Measurements from ENCODE around the gene GPS2.

GPS2 gene

DNA sequence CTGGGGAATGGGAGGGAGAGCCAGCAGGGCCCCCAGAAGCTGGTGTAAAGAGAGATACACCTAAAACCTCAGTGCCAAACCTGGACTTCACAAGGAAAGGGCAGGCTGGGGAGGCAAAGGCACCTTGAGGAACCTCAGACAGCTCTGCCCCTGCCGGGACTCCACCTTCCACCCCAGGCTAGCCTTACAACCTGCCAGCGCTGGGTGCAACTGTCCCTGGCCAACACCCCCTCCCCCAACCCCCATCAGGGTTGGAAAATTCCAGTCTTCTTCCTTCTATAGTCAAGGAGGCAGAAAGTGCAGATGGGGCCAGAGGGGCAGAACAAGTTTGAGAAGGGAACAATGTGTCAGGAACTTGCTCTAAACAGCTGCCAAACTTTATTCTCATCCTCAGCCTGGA lies 23.0 kb downstream of the GPS2 start:
- DNase-seq = no peak

DNA sequence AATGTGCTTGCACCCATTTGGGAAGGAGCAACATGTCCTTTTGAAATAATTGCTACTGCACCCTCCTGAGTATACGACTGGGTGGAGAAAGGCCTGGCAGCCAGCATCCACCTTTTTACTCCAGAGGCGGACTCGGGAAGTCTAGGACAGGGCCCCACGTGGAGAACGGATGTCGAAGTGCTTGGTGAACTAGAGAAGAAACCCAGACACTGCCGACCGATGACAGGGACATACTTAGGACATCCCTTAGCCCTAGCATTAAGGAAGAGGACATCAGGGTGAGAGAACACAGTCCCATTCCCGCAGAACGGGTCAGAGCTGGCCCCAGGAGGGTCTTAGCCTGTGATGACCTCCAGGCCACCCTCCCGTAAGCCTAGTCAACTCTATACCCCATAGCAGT lies 24.5 kb downstream of the GPS2 start:
- DNase-seq = no peak

DNA sequence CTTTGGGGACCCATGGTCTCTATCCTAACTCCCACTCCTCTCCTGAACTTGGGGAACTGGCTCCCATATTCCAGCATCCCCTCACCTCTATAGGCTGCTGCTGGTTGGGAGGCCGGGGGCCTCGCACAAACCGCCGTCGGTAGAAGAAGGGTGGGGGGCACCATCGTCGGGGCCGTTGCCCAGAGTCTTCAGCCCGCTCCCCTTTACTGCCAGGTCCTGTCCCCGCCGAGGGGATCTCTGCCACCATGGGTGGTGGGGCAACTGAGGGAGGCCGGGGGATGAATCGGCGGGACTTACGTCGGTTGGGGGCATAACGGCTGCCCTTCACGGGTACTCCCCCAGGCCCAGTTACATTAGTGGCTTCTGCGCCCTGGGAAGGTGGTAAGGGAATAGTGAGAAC lies 25.0 kb downstream of the GPS2 start:
- DNase-seq = no peak

DNA sequence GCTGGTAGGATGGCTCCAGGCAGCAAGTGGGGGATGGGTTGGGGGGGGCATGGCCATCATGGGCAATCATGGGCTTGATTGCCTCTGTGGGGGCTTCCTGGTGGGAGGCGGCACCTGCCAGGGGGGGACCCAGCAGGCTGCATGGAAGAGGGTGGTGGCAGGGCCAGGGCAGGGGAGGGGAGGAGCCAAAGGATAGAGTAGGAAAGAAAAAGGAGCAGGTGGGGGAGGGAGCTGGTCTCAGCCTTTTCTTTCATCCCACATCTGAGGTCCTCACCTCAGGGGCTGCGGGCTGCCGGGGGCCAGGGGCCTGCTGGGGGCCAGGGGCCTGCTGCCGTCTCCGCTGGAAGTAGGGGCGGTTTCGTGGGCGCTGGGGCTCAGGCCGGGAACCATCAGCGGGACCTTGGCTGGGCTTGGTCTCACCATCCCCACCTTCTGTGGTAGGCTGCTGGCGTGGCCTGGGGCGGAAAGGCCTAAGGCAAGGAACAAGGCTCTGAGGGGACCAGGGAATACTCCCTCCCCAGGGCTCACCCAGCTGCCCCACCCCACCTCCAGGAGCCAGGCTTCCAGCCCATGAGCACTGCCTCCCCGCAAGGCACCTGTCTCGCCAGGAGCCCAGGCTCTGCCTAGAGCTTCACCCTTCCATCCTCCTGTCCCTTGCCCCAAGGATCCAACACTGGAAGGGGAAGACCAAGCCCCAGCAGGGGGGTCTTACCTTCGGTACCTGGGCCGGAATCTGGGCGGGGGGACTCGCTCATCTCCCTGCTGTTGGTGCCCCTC lies 25.7 kb downstream of the GPS2 start:
- DNase-seq = no peak

DNA sequence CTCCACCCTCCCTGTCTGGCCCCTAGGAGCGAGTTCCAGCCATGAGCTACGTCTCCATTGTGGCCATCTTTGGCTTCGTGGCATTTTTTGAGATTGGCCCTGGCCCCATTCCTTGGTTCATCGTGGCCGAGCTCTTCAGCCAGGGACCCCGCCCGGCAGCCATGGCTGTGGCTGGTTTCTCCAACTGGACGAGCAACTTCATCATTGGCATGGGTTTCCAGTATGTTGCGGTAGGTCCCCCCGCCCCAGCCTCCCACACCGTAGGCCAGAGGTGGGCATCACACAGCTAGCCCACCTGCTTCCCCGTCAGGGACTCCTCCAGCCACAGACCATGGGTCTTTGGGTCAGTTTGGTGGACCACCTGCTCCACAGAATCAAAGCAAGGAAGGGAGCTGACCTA lies 29.5 kb downstream of the GPS2 start:
- DNase-seq = no peak

DNA sequence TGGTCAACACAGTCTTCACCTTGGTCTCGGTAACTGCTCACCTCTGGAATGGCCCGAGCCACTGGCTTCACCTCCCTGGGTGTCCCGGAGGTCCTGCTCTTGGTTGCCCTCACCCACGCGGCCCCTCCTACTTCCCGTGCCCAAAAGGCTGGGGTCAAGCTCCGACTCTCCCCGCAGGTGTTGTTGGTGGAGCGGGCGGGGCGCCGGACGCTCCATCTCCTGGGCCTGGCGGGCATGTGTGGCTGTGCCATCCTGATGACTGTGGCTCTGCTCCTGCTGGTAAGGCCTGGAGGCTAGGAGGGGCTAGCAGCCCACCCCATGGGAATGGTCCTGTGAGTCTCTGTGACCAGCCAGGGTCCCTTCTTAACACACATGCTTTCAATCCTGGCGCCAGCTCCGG lies 30.2 kb downstream of the GPS2 start:
- DNase-seq = no peak

DNA sequence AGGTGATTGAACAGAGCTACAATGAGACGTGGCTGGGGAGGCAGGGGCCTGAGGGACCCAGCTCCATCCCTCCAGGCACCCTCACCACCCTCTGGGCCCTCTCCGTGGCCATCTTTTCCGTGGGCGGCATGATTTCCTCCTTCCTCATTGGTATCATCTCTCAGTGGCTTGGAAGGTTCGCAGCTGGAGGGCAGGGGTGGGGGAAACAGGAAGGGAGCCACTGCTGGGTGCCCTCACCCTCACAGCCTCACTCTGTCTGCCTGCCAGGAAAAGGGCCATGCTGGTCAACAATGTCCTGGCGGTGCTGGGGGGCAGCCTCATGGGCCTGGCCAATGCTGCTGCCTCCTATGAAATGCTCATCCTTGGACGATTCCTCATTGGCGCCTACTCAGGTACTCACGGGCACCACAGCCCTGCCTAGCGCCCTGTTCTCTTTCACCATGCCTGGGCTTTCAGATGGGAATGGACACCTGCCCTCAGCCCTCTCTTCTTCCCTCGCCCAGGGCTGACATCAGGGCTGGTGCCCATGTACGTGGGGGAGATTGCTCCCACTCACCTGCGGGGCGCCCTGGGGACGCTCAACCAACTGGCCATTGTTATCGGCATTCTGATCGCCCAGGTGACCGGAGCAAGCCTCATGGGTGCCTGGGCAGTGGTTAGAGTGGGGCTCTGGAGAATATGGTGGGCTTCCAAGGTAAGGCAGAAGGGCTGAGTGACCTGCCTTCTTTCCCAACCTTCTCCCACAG lies 31.5 kb downstream of the GPS2 start:
- DNase-seq = peak; percentile 30

DNA sequence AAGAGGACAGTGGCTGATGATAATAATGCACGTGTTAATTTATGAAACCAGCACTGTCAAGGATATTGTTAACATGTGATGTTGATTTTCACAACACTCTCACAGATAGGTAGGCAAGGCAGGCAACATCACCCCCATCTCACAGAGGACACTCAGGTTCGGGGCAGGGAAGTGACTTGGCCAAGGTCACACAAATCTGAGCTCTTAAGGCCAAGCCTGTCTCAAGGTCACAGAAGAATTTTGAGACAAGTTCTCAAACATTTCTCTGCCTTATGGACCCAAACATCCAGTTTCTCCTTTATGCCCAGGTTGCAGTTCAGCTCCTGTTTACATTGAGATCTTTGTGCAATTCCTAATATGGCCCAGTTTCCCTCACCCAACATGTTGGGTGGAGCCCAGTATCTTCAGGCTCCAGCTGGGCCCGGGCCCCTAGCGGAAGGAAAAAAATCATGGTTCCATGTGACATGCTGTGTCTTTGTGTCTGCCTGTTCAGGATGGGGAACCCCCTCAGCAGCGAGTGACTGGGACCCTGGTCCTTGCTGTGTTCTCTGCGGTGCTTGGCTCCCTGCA lies 32.3 kb downstream of the GPS2 start:
- DNase-seq = peak; percentile 22

DNA sequence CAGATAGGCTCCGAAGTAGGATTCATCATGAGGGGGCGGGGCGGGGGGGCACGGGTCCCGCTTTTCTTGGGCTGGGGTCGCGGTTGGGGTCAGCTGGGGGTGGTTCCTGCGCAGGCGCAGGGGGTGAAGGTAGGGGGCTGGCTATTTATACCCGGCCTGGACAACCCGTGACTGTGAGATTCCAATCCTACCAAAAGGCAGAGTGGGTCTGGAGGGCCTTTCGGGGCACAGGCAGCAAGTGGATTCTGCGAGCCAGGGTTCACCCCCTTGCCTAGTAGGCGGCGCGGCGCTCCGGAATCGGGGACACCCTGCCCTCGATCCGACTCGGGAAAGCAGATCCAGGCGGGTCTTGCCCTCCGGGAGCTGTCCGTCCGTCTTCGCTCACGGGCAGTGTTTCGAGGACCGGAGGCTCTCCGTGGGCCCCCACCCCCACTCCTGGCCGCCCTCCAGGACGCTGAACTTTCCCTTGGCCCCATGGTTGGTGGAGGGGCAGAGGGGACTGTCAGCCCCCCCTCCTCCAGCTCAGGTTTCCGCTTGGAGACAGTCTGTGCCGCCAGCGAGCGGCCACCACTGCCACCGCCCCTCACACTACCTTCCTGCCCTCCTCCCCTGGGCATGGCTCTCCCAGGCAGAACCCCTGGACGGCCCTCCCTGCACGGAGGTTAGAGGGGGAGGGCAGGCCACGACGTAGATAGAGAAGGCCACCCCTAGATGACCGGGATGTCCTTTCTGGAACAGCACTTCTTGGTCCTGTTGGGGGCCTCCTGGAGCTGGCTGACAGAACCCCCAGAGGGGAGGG lies 33.0 kb downstream of the GPS2 start:
- no peak for DNase-seq

DNA sequence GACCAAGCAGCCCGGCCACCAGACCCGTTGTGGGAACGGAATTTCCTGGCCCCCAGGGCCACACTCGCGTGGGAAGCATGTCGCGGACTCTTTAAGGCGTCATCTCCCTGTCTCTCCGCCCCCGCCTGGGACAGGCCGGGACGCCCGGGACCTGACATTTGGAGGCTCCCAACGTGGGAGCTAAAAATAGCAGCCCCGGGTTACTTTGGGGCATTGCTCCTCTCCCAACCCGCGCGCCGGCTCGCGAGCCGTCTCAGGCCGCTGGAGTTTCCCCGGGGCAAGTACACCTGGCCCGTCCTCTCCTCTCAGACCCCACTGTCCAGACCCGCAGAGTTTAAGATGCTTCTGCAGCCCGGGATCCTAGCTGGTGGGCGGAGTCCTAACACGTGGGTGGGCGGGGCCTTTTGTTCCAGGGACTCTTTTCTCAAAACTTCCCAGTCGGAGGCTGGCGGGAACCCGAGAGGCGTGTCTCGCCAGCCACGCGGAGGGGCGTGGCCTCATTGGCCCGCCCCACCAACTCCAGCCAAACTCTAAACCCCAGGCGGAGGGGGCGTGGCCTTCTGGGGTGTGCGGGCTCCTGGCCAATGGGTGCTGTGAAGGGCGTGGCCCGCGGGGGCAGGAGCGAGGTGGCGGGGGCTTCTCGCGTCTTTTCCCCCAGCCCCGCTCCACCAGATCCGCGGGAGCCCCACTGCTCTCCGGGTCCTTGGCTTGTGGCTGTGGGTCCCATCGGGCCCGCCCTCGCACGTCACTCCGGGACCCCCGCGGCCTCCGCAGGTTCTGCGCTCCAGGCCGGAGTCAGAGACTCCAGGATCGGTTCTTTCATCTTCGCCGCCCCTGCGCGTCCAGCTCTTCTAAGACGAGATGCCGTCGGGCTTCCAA lies 33.8 kb downstream of the GPS2 start, which contains the start of gene SLC2A4:
Gene SLC2A4 (plus strand): TSS at position 645 of the 879 bp plus-strand sequence. CDS start 217 bp downstream, at position 862.
- DNase-seq = peak; percentile 99

DNA sequence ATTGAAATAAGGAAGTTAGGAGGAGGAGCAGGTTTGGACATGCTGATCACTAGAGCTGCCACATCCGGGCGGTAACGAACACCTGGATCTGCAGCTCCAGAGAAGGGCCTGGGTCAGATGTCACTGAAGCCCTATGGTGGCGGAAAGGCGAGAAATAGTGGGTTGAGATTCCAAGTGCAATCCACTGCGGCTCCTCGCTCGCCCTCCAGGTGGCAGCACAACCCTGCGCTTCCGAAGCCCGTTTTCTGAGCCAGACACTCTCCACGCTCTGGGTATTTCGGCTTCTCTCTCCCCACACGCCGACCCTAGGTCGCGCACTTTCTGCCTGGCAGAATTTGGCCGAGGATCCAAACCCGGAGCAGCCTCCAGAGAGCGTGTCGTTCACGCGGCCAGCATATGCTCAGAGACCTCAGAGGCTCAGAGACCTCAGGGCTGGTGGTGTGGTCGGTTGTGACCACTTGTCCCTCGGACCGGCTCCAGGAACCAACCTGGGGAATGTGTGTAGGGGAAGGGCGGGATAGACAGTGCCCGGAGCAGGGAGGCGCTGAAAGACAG lies 34.6 kb downstream of the GPS2 start:
- peak; percentile 90 for DNase-seq

DNA sequence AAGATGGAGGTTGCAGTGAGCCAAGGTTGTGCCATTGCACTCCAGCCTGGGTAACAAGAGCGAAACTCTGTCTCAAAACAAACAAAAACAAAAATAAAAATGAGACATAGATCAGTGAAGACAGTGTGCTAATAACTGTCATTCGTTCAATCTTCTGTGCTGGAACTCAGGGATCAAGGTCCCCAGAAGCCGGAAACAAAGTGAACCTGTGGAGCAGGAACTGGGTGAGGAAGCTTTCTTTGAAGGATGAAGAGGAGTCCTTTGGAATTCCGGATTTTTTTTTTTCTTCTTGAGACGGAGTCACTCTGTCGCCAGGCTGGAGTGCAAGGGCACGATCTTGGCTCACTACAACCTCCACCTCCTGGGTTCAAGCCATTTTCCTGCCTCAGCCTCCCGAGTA lies 35.7 kb downstream of the GPS2 start:
- DNase-seq = no peak

DNA sequence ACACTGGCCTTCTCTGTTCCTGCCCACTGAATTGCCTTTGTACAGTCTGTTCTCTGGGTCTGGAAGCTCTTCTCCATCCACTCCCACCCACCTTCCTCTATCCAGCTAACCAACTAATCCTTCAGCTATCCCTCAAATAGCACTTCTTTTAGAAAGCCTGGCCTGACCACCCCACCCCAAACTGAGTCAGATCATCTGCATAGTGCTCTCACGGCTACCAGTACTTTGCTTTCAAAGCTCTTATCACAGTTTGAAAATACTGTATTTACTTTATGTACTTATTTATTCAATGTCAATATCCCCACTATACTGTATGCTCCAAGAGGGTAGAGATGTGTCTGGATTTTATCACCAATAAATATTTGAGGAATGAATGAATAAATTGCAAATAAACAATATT lies 48.4 kb downstream of the GPS2 start:
- DNase-seq = no peak

DNA sequence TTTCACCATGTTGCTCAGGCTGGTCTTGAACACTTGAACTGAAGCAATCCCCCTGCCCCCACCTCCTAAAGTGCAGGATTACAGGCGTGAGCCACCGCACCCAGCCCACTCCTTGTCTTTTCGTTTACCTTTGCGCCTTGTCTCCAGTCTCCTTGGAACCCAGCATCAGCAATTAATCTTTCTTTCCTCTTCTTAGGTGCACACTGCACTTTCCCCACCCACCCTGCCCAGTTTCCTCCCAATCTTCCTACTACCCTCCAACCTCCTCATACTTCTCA lies 51.4 kb downstream of the GPS2 start:
- DNase-seq = no peak

DNA sequence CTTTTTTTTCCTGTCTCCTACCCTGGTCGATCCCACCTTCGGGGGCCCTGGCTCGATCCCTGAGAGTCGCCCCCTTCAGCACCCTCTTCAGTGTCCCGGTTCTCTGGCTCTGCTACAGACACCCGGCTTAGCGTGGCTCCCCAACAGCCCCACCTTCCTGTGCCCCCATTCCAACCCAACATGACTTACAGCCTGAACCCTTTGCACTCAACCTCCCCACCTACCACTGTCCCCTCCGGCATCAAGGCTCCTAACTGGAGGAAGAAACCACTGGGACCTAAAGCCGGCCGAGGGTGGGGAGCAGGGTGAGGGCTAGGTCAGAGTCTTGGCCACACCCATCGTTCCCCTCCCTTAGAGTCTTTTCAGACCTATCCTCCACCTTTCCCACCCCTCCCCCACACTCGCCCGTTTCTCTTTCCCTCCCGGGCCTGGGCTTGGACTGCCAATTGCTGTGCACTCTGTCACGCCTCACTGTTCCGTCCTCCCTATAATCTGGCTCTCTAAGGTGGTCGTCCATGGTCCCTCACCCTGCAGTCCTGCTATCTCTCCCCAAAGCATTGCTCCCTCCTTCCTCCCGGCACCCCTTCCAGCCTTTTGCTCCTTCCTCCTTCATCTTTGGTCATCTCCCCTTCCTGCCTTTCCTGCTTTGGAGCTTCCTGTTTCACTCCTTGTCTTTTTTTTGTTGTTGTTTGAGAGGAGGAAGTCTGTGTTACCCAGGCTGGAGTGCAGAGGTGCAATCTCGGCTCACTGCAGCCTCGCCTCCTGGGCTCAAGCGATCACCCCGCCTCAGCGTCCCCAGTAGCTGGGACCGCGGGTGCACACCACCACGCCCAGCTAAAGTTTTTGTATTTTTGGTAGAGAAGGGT lies 52.0 kb downstream of the GPS2 start:
- peak; percentile 47 for DNase-seq
